ENCODE data around the gene HSPB6. TPM values are rescaled to one million over a fixed set of nuclear protein-coding genes. Genes with fewer than 3 reads are reported as not detected.

The HSPB6 gene
- 125 and 302 TPM in 2 replicates for total RNA-seq

DNA sequence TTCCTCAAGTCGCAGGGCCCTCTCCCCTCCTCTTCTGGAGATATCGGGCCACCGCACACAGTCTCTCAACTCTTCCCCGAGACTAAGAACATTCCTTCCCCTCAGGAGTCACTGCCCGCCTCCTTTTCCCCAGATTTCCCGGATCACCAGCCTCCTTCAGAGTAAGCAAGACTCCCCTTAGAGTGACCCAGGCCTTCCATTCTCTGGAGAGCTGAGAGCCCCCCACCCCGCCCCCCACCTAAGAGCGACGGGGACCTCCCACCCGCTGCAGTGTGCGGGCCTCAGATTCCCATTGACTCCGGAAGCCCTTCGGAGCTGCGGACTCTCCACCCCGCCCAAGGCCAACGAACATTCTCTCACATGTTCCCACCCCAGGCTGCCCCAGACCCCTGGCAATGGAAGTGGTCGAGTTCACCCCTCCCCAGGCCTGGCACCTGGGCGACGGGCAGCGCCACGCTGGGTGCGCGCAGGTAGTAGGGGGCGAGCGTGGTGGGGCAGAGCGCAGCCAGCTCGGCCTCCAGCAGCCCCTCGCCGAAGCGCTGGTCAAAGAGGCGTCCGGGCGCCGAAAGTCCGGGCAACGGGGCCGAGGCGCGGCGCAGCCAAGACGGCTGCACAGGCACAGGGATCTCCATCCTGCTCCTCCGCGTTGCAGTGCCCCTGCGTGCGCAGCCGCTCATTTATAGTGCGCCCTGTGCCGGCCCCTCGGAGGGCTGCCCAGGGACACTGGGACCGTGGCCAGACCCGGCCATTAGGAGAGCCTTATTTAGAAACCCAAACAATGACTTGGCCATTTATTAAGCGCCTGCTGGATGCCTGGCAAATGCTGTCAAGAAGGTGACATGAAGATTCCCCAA lies at the start of gene HSPB6:
Gene HSPB6, minus strand, starts transcription at position 653 of the 854 bp plus-strand sequence. Its CDS starts 21 bp downstream, at position 632.

DNA sequence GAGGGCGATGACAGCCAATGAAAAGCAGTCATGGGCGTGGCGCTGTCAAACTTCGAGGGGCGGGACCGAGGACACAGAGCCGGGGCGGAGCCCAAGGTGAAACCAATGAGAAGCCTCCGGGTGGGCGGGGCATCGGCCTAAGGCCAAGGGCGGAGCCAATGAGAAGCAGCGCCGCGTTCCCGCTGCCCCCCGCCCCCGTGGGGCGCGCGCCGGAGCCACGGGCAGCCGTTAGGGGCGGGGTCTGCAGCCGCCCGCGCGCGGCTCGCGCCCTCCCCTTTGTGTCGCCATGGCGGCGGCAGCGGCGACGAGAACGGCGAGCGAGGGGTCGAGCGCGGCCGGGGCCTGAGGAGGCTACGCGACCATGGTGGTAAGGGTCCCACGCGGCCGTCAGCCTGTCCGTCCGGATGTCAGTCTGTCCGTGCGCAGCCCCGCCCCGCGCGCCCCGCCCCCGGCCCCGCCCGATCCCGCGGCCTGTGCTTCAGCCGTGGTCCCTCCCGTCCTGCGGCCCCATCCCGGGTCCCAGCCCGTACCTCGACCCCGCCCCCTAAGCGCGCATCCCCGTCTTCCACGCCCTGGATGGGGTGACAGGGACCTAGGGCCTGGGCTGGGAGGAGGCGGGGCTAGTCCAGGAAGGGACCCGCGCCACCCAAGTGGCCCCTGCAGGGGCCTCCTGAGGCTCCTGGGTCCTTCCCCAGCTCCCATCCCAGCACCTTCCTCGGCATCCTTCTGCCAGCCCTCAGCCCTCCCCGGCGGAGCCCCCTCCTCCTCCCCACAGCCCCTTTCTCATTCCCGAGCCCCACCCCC lies 18.7 kb upstream of the HSPB6 start, which contains the start of gene ARHGAP33:
Gene ARHGAP33, plus strand, starts transcription at position 267 of the 804 bp plus-strand sequence. Its CDS starts 95 bp downstream, at position 362.

GRCh38 chr19:35757749-35758608 lies 1.1 kb upstream of the HSPB6 start, which contains the start of gene PROSER3:
Gene PROSER3 (plus strand): TSS chr19:35758176. CDS start chr19:35758216, 40 bp downstream.

DNA sequence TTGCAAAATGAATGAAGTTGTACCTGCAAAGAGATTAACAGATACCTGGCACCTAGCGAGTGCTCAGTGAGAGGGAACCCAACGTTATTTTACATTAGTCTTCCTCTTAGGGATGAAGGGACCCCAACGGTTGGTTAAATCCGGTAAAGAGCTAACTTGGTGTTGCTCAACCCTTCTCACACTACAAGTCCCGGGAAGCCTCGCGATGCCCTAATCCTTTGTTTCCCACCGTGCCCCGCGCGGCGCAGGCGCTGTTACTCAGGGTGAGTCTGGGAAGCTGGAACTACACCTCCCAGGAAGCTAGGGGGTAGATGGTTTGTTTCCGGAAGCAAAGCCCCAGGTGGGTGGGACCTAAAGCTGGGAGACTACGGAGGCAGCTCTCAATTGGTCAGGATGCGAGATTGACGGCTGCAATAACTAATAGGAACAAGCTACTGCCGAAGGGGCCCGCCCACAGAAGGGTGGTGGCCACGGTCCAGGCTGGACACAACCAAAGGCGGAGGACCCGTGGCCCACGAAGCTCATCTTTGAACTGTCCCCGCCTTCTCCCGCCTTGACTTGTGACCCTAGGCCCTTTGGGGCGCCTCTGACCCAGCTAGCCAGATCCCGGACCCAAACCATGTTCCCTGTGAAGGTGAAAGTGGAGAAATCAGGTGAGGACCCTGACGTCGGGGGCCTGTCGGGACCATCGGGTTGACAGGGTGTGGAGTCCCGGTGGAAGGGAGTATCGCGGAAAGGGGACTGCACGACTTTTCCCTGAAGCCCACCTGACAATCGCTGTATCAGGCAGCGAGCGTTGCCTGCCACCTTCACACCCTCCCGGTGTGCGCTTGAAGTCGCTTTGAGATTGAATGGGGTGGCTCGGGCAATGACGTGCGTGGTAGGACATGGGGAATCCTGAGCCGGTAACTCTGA lies 8.5 kb downstream of the HSPB6 start, which contains the start of gene LIN37:
Gene LIN37, plus strand, starts transcription at position 471 of the 915 bp plus-strand sequence. Its CDS starts 149 bp downstream, at position 620.

DNA sequence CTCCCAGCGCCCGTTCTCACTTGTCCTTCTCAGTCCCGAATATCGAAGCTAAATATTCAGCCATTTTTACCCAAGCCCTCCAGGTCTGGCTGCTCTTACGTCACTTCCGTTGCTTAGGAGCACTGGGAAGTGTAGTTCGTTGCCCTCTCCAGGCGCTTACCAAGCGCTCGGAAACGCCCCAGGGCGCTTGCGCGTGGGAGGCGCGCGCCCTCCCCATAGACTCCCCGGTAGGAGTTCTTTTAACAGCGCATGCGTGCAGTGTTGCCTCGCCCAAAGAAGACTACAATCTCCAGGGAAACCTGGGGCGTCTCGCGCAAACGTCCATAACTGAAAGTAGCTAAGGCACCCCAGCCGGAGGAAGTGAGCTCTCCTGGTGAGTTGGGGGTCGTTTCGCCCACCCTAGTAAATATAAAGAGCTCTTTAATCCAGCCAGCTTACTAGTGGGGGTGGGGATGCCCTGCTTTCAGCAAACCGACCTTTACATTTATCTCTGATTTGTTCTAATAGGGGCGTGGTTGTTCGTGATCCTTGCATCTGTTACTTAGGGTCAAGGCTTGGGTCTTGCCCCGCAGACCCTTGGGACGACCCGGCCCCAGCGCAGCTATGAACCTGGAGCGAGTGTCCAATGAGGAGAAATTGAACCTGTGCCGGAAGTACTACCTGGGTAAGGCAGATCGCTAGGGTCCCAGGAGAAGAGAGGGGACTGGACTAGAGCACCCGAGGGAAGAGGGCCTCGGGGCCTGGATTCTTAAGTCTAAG lies 11.3 kb downstream of the HSPB6 start, which contains the start of the genes PSENEN and U2AF1L4:
Gene PSENEN, plus strand, starts transcription at position 324 of the 759 bp plus-strand sequence. Its CDS starts 280 bp downstream, at position 604.
Gene U2AF1L4, minus strand, starts transcription at position 91 of the 759 bp plus-strand sequence. Its CDS starts 27 bp downstream, at position 64.

GRCh38 chr19:35742121-35742724 lies 14.6 kb downstream of the HSPB6 start, which contains the start of gene IGFLR1:
Gene IGFLR1 (minus strand): TSS chr19:35742452. CDS start chr19:35741180, 1,272 bp downstream.

DNA sequence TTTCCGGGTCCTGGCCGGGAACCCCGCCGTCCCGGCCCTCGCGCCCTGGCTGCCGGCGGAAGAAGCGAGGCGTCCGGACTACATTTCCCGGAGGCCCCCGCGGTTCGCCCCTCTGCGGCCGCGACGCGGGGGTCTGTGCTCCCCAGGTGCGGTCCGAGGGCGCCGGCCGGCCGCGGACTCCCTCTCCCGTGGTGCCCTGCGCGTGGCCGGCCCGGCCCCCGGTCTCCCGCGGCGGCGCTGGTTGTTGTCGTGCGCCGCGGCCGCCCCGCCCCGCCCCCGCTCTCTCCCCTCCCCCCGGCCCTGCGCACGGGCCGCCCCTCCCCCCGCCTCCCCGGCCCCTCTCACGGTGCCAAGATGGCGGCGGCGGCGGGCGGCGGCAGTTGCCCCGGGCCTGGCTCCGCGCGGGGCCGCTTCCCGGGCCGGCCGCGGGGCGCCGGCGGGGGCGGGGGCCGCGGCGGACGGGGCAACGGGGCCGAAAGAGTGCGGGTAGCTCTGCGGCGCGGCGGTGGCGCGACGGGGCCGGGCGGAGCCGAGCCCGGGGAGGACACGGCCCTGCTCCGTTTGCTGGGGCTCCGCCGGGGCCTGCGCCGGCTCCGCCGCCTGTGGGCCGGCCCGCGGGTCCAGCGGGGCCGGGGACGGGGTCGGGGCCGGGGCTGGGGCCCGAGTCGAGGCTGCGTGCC lies 39.0 kb downstream of the HSPB6 start, which contains the start of gene KMT2B:
Gene KMT2B, plus strand, starts transcription at position 339 of the 680 bp plus-strand sequence. Its CDS starts 16 bp downstream, at position 355.

Other genes with a start within 250 kb of the HSPB6 start
- 6.4 and 13.6 TPM in 2 replicates for gene DMKN, start 243.4 kb downstream of the HSPB6 start, total RNA-seq
- gene SBSN, start 228.7 kb downstream of the HSPB6 start, total RNA-seq, result 2.9 and 10.6 TPM in 2 replicates
- gene GAPDHS, start 223.6 kb downstream of the HSPB6 start, total RNA-seq, result 0.17 TPM in 1 of 2 replicates, not detected in the other
- 56.6 and 103 TPM in 2 replicates for gene TMEM147, start 211.4 kb downstream of the HSPB6 start, total RNA-seq
- not detected in 2 replicates for gene ATP4A, start 193.4 kb downstream of the HSPB6 start, total RNA-seq
- gene PMIS2, start 170.9 kb downstream of the HSPB6 start, total RNA-seq, result not detected in 2 replicates
- gene HAUS5, start 144.3 kb downstream of the HSPB6 start, total RNA-seq, result 6.6 and 12.2 TPM in 2 replicates
- 53.3 and 62.4 TPM in 2 replicates for gene RBM42, start 128.0 kb downstream of the HSPB6 start, total RNA-seq
- 0.17 and 0.44 TPM in 2 replicates for gene ETV2, start 115.3 kb downstream of the HSPB6 start, total RNA-seq
- 225 and 365 TPM in 2 replicates for gene COX6B1, start 108.7 kb downstream of the HSPB6 start, total RNA-seq
- not detected in 2 replicates for gene UPK1A, start 90.5 kb downstream of the HSPB6 start, total RNA-seq
- not detected in 2 replicates for gene ZBTB32, start 52.5 kb downstream of the HSPB6 start, total RNA-seq
- gene KMT2B, start 39.0 kb downstream of the HSPB6 start, total RNA-seq, result 9.8 and 10.9 TPM in 2 replicates
- gene IGFLR1, start 14.6 kb downstream of the HSPB6 start, total RNA-seq, result 0.29 and 1.2 TPM in 2 replicates
- gene U2AF1L4, start 11.6 kb downstream of the HSPB6 start, total RNA-seq, result 4.6 and 7.3 TPM in 2 replicates
- gene PSENEN, start 11.4 kb downstream of the HSPB6 start, total RNA-seq, result 18.4 and 20.2 TPM in 2 replicates
- gene LIN37, start 8.5 kb downstream of the HSPB6 start, total RNA-seq, result 8.0 and 18.5 TPM in 2 replicates
- 6.1 and 9.9 TPM in 2 replicates for gene PROSER3, start 1.1 kb upstream of the HSPB6 start, total RNA-seq
- 5.6 and 10.0 TPM in 2 replicates for gene ARHGAP33, start 18.5 kb upstream of the HSPB6 start, total RNA-seq
- gene PRODH2, start 55.8 kb upstream of the HSPB6 start, total RNA-seq, result not detected in 2 replicates
- not detected in 2 replicates for gene NPHS1, start 95.5 kb upstream of the HSPB6 start, total RNA-seq
- not detected in 2 replicates for gene KIRREL2, start 99.9 kb upstream of the HSPB6 start, total RNA-seq
- 5.1 and 11.7 TPM in 2 replicates for gene APLP1, start 111.5 kb upstream of the HSPB6 start, total RNA-seq
- gene NFKBID, start 143.5 kb upstream of the HSPB6 start, total RNA-seq, result 3.2 and 3.6 TPM in 2 replicates
- 0.87 and 1.8 TPM in 2 replicates for gene HCST, start 145.5 kb upstream of the HSPB6 start, total RNA-seq
- gene TYROBP, start 151.3 kb upstream of the HSPB6 start, total RNA-seq, result 0.33 TPM in 1 of 2 replicates, not detected in the other
- gene LRFN3, start 179.3 kb upstream of the HSPB6 start, total RNA-seq, result 2.5 and 6.3 TPM in 2 replicates
- gene SDHAF1, start 238.2 kb upstream of the HSPB6 start, total RNA-seq, result 8.9 and 12.9 TPM in 2 replicates

All from smooth muscle cell of trachea (primary cell).